HL-60 (cell line): Measurements from ENCODE around the gene PIGP.

Experiments
- GABPA ChIP-seq: IDR thresholded peaks from 2 replicates; pipeline ENCODE4 v1.6.1; 2012; ENCODE audit warnings: low read depth
- REST ChIP-seq: IDR thresholded peaks from 2 replicates; pipeline ENCODE4 v1.6.1; 2012; ENCODE audit warnings: low read depth; ENCODE audit not compliant: insufficient replicate concordance
- TF ChIP-seq, protein P1 (sequence below): IDR thresholded peaks from one replicate; pipeline ENCODE4 v1.5.1; 2011; ENCODE audit warnings: low read length, control low read depth, inconsistent platforms; ENCODE audit not compliant: insufficient read depth

DNA sequence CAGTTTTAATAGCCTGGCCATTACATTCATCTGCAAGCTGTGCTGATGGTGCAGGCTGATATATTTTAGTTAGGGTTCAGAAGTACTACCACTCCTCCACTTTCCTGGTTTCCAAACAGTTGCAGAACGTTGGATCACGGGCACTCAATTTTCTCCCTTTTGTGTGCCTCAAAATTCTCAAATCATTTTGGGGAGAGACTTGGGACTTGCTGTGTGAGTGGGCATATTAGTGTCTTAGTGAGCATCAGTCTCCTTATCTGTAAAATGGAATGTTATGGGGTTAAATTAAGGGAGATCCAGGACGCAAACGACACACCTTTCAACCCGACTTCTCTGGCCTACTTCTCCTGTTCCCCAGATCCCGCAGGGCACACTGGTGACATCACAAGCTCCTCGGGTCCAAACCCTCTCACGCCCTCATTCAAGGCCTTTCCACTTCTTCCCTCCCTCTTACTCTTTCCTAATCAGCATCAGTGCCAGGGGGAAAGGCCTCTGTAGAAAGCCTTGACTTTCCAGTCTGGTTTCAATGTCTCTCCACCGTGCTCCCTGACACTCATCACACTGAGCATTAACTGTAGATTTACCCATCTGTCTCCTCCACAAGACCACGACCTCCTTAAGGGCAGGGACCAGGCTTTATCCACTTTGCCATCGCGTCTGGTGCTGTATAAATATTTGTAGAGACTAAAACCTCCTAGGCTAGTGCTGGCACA is 1.2 kb downstream of the PIGP start:
- TF ChIP-seq, protein P1, sequence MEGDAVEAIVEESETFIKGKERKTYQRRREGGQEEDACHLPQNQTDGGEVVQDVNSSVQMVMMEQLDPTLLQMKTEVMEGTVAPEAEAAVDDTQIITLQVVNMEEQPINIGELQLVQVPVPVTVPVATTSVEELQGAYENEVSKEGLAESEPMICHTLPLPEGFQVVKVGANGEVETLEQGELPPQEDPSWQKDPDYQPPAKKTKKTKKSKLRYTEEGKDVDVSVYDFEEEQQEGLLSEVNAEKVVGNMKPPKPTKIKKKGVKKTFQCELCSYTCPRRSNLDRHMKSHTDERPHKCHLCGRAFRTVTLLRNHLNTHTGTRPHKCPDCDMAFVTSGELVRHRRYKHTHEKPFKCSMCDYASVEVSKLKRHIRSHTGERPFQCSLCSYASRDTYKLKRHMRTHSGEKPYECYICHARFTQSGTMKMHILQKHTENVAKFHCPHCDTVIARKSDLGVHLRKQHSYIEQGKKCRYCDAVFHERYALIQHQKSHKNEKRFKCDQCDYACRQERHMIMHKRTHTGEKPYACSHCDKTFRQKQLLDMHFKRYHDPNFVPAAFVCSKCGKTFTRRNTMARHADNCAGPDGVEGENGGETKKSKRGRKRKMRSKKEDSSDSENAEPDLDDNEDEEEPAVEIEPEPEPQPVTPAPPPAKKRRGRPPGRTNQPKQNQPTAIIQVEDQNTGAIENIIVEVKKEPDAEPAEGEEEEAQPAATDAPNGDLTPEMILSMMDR: no peak
- TF ChIP-seq REST: no peak
- TF ChIP-seq GABPA: no peak
